DND-41 (cell line): Measurements from ENCODE around the gene ITGA8.

ENCODE experiments used
- ATAC-seq: fragments of 200-7000 bp; cut with Tn5 transposase; 3 replicates; pipeline ENCODE4 v1.9.1; 2021; ENCODE audit warnings: low read depth; ENCODE audit not compliant: insufficient read depth
- DNase-seq: peaks from one replicate; pipeline ENCODE4 v3.0.0-alpha.2; 2020
- H2AFZ ChIP-seq: 2 replicates; pipeline ENCODE4 v1.6.0; 2012; ENCODE audit warnings: low read depth, low read length
- H3K27ac ChIP-seq: 2 replicates; pipeline ENCODE4 v1.5.1; 2012; ENCODE audit warnings: low read length, inconsistent platforms
- H3K27me3 ChIP-seq: fragments of 200-600 bp; sonication (generic); 2 replicates; pipeline ENCODE4 v1.6.0; 2012; ENCODE audit warnings: low read length, mild to moderate bottlenecking, inconsistent platforms; ENCODE audit not compliant: insufficient read depth, poor library complexity
- H3K36me3 ChIP-seq: 2 replicates; pipeline ENCODE4 v1.5.1; 2012; ENCODE audit warnings: low read length, inconsistent platforms; ENCODE audit not compliant: insufficient read depth
- H3K4me1 ChIP-seq: 2 replicates; pipeline ENCODE4 v1.5.1; 2012; ENCODE audit warnings: mild to moderate bottlenecking, low read length; ENCODE audit not compliant: insufficient read depth
- H3K4me2 ChIP-seq: 2 replicates; pipeline ENCODE4 v1.6.0; 2012; ENCODE audit warnings: mild to moderate bottlenecking, moderate library complexity, low read length, inconsistent platforms; ENCODE audit not compliant: insufficient read depth
- H3K4me3 ChIP-seq, 2 experiments: fragments of 200-600 bp in 1 of 2; shearing (Covaris generic) in 1 of 2; 2 replicates each; pipeline ENCODE4 v1.5.1; 2012 to 2016; ENCODE audit warnings: inconsistent platforms in 2 of 2, low read length in 2 of 2, mild to moderate bottlenecking in 2 of 2, low read depth in 1 of 2, moderate library complexity in 1 of 2
- H3K79me2 ChIP-seq: 2 replicates; pipeline ENCODE4 v1.6.0; 2012; ENCODE audit warnings: low read length, inconsistent platforms; ENCODE audit not compliant: insufficient read depth
- H3K9ac ChIP-seq: 2 replicates; pipeline ENCODE4 v1.6.0; 2012; ENCODE audit warnings: low read depth, mild to moderate bottlenecking, inconsistent platforms, low read length, moderate library complexity
- H3K9me3 ChIP-seq: 2 replicates; pipeline ENCODE4 v1.5.1; 2012; ENCODE audit warnings: low read length, moderate library complexity, mild to moderate bottlenecking, inconsistent platforms; ENCODE audit not compliant: insufficient read depth, severe bottlenecking
- H4K20me1 ChIP-seq: 2 replicates; pipeline ENCODE4 v1.6.0; 2012; ENCODE audit warnings: low read length; ENCODE audit not compliant: insufficient read depth
- CTCF ChIP-seq: IDR thresholded peaks from 2 replicates; pipeline ENCODE4 v1.5.1; 2012; ENCODE audit warnings: borderline replicate concordance, low read length, moderate library complexity, mild to moderate bottlenecking; ENCODE audit not compliant: poor library complexity, severe bottlenecking; ENCODE audit errors: extremely low read depth
- EZH2 ChIP-seq: IDR thresholded peaks from 3 replicates; pipeline ENCODE4 v1.6.1; 2012; ENCODE audit warnings: borderline replicate concordance, low read depth, mild to moderate bottlenecking, moderate library complexity, low read length, inconsistent platforms; ENCODE audit not compliant: severe bottlenecking

Gene ITGA8

GRCh38 chr10:15474671-15475070, 245.1 kb downstream of the ITGA8 start:
- Histone ChIP-seq H3K4me3 (no peak overlapping the region), H3K4me1 (no peaks in the 10 kb centered on the region), H3K9ac (no peak overlapping the region), H3K36me3 (no peaks in the 10 kb centered on the region), H3K27me3 (peaks cover 10% of the 10 kb centered on the region), H3K4me2 (no peak overlapping the region), H2AFZ (no peak overlapping the region), H3K27ac (no peak overlapping the region), H3K9me3 (no peaks in the 10 kb centered on the region), H3K79me2 (no peaks in the 10 kb centered on the region), H4K20me1 (no peaks in the 10 kb centered on the region)
- ATAC-seq, result no peak
- TF ChIP-seq EZH2 (no peak), CTCF (no peak)
- DNase-seq, result no peak

GRCh38 chr10:15473396-15473767, 246.3 kb downstream of the ITGA8 start:
- TF ChIP-seq EZH2, result no peak
- TF ChIP-seq CTCF, result no peak
- peaks cover 12% of the 10 kb centered on the region for H3K27me3 ChIP-seq
- H2AFZ ChIP-seq, result no peak overlapping the region
- DNase-seq (no peak), ATAC-seq (no peak)
- no peaks in the 10 kb centered on the region for H3K36me3 ChIP-seq
- no peaks in the 10 kb centered on the region for H3K4me1 ChIP-seq
- no peak overlapping the region for H3K4me3 ChIP-seq
- H3K9me3 ChIP-seq, result no peaks in the 10 kb centered on the region
- no peak overlapping the region for H3K27ac ChIP-seq
- no peak overlapping the region for H3K4me2 ChIP-seq
- no peak overlapping the region for H3K9ac ChIP-seq
- no peaks in the 10 kb centered on the region for H3K79me2 ChIP-seq
- no peaks in the 10 kb centered on the region for H4K20me1 ChIP-seq

GRCh38 chr10:15472431-15473395, 247.0 kb downstream of the ITGA8 start:
- ATAC-seq (no peak), DNase-seq (no peak)
- Histone ChIP-seq H3K79me2 (no peaks in the 10 kb centered on the region), H4K20me1 (no peaks in the 10 kb centered on the region), H3K9ac (no peak overlapping the region), H3K36me3 (no peaks in the 10 kb centered on the region), H3K9me3 (no peaks in the 10 kb centered on the region), H3K4me3 (no peak overlapping the region), H3K27me3 (peaks cover 9% of the 10 kb centered on the region), H3K27ac (no peak overlapping the region), H2AFZ (no peak overlapping the region), H3K4me1 (no peaks in the 10 kb centered on the region), H3K4me2 (no peak overlapping the region)
- TF ChIP-seq EZH2 (no peak), CTCF (no peak)
